Measurements from ENCODE around the gene MRAP.
"Not testable (repeated sequence)": the region's sequence is repeated elsewhere in the genome, so short reads cannot be mapped to it uniquely, and the experiment has no call there.

MRAP gene

DNA sequence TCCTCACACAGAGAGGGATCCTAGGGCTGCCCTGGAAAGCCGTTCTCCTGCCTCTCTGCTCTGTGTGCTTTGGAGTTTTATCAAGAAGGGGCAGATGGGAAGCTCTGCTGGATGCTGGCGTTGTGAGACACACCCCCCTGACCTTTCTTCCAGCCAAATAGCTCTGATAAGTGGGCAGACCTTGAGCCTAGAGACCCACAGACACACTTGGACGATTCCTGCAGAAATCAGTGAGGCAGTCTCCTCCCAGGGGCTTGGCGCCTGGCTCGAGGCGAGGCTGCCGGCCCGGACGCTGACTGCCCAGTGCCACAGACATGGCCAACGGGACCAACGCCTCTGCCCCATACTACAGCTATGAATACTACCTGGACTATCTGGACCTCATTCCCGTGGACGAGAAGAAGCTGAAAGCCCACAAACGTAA, at the start of gene MRAP:
Gene MRAP (plus strand): TSS at position 198 of the 424 bp plus-strand sequence. CDS start 117 bp downstream, at position 315.
- DNase-seq: no peak

DNA sequence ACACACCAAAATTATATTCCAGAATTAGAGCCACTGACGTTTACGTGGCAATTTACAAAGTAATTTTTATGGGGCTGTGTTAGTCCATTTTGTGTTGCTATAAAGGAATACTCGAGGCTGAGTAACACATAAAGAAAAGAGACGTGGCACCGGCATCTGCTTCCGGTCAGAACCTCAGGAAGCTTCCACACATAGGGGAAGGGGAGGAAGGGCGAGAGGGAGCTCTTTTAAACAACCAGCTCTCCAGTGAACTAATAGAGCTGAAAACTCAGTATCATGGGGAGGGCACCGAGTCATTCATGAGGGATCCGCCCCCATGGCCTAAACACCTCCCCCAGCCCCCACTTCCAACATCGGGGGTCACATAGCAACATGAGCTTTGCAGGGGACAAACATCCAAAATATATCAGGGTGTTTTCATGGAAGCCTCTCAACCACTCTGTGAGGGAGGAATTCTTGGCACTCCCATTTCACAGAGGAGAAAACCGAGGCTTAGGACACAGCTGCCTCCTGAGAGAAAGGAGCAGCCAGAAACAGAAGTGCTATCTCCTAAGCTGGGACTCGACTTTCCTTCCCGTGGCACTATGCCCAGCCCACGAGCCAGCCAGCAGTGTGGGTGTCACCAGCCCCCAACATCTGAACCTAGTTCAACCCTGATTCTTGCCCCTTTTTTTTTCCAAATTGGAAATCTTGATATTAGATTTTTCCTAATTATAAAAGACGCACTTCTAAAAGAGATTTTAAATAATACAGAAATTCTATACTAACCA, 49.0 kb upstream of the MRAP start:
- DNase-seq: no peak

DNA sequence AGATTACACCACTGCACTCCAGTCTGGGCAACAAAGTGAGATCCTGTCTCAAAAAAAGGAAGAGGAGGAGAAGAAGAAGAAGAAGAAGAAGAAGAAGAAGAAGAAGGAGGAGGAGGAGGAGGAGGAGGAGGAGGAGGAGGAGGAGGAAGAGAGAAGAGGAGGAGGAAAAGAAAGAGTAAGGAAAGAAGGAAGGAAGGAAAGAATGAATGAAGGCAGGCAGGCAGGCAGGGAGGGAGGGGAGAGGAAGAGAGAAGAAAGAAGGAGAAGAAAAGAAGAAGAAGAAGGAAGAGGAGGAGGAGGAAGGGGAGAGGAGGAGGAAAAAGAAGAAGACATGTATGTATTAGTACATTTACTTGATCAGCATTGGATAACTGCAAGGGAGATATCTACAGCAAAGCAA, 46.5 kb upstream of the MRAP start:
- no peak for DNase-seq

DNA sequence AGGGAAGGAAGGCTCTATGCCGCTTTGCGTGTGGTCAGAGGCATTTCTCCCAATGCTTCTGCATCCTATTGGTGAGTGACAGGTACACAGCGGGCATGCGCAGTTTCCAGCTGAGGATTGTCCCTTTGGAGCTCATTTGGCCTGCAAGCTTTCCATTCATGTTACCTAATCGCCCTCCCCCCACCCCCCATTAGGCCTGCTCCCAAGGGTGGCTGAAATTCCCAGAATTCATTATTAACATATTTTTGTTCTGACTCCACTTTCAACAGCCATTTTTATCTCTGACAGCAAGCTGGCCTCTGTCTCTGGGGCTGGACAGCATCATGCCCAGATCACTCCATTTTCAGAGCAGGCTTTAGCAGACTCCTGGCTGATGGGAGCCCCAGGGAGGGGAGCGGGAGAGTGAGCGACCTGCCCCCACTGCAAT, 45.4 kb upstream of the MRAP start:
- no peak for DNase-seq

DNA sequence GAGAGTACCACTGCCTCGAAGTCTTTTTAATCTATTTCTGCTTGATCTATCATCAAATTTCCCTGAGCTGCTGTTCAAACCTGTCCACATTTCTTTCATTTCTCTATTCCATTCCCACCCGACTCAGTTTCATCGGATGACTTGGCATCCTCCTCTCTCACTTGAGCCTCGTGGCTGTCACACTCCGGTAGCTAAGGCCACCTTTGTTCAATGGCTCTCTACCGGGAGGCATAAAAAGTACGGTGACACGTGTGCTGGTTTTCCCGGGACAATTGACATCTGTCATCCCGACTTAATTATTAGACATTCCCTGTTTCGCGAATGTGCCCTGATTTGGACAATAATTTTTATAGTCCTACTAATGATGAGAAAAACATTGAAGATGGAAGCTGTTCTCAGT, 42.4 kb upstream of the MRAP start:
- no peak for DNase-seq

DNA sequence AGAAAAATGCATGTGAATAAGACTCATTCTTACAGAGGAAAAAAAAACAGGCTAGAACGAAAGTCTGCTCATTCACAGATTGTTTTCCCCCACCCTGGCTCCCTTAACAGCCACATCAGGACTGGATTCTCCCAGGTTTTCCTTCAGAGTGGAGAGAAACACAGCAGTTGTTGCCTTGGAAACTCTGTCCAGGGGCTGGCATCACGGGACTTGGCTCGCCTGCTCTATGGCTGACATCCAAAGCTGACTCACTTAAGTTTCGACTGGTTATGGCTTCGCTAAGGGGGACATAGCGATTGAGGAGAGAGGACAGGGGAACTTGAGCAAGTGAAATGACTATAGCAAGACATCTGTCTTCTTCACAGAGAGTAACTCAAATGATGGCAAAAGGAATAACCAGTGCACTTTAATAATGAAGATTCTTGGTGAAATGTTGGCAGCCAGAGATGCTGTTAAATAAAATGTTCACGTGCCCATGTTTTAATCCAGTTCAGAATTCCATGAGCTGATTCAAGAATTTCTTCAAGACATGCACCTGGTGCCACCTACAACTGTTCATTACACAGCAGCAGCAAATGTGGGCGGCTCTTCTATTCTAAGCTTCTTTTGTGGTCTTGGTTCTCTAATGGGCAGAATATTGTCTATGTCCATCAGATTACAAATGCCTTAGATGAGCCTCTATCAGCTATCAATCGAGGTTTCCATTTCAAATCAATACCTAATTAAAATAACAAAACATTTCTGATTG, 41.6 kb upstream of the MRAP start:
- no peak for DNase-seq

DNA sequence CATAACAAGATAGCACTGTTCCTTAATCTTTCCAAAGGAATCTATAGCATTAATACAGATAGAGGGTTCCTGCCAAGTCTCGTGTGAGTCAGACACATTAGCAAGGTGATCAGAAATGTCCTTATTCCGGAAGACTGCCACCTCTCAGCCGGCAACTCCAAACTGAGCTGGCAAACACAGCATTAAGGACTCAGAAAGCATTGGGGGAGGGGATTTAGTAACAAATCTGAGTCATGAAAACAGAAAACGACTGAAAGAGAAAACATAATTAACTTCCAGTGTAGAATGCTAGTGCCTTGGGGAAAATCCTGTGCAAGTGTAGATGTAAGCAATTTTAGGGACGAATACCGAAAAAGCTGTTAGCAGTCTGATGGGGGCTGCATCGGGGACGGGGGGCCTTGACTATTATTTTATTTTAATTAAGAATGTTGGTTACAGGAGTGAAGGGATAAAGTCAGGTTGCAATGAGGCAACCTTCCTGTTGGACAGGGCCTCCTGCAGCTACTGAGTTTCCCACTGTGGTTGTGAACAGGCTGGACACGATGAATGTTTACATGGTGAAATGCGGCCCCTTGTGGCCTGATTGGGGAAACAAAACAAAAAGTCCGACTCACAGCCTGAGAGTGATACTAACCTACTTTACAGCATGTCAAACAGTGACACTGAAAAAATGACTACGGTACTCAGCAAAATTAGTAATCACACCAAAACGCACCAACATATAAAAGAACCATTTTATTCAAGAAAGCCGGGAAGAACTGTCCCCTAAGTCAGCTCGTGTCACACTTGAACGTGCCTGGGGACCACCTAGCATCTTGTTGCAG, 40.5 kb upstream of the MRAP start:
- peak; percentile 6 for DNase-seq

DNA sequence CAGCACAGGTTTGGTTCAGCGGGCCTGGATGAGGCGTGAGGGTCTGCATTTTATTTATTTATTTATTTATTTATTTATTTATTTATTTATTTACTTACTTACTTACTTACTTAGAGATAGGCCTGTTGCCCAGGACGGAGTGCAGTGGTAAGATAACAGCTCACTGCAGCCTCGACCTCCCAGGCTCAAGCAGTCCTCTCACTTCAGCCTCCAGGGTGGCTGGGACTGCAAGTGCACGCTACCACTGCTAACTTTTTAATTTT, 39.9 kb upstream of the MRAP start:
- DNase-seq: not testable (repeated sequence)

DNA sequence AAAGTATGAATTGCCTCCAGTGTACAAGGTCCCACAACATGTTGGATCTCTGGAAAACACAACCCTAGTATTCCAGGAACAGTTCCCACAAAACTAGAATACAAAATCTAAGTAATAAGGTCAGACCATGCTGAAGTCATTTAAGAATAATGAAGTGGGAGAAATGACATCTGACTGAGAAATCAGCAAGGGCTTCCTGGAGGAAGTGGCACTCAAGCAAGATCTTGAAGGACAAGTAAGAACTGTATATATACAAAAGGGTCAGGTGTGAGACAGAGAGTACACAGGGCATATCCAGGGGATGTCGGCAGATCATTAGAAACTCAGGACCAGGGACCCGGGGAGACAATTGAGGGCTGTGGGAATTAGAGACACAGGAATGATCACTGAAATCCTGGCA, 38.5 kb upstream of the MRAP start:
- DNase-seq: no peak

DNA sequence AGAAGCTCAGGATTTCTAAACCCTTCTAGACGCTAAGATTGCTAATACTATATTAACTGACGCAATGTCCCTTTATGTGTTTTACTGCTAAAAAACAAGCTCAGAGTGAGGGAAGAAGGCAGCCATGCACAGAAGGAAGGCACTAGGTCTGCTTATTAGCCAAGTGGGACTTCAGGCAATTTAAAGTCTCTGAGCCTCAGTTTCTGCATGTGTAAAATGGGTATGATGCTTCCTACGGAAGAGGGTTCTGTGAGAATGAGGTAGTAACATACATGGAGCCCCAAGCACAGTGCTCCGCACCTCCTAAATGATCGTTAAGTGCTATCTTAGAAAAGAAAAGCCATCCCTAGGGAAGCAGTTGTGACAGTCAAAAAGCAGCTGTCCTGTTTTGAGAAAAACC, 36.7 kb upstream of the MRAP start:
- no peak for DNase-seq

DNA sequence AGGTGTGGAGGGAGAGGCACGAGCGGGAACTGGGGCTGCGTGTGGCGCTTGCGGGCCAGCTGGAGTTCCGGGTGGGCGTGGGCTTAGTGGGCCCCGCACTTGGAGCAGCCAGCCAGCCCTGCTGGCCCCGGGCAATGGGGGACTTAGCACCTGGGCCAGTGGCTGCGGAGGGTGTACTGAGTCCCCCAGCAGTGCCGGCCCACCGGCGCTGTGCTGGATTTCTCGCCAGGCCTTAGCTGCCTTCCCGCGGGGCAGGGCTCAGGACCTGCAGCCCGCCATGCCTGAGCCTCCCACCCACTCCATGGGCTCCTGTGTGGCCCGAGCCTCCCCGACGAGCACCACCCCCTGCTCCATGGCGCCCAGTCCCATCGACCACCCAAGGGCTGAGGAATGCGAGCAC, 33.3 kb upstream of the MRAP start:
- DNase-seq: not testable (repeated sequence)

DNA sequence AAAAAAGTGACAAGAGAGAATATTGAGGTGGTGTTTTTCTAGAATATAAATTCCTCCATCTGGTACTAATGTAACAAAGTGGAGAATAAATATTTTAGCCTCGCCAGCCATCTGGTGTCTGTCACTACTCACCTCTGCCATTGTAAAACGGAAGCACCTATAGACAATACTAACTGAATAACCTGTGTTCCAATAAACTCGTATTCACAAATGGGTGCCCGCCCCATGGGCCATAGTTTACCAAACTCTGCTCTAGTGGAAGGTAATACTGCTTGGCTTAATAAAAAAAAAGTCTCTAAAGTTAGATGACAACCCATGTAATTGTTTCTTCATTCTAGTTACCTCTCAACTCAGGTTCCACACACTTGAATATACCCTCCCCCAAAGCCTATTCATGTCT, 27.9 kb upstream of the MRAP start:
- no peak for DNase-seq

DNA sequence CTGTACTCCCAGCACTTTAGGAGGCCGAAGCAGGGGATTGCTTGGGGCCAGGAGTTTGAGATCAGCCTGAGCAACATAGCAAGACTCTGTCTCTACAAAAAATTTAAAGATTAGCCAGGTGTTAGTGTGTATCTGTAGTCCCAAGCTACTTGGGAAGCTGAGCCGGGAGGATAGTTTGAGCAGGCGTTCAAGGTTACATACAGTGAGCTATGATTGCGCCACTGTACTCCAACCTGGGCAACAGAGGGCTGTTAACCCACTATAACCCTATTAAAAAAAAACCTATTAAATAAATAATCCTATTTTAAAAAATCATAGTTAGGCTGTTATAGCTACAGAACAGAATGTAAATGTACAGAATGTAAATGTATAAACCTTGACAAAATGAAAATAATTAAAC, 22.0 kb upstream of the MRAP start:
- DNase-seq: no peak

DNA sequence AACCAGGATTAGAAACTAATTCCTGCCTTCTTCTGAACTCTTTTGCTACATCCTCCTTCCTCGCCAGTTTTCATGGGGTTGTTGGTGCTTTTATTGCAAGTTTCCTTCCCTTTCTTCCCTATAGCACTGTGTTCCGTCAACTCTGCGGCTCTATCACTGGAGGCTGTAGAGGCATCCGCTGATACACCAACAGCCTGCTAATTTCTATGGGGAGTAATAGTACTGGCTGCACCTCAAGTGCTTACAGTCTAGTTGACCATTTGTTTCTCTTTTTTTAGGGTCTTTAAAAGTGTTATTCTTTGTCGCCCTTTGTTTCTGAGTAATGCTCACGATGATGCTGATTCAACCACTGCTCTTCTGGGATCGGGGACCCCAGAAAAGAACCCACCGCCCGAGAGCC, 20.6 kb upstream of the MRAP start:
- no peak for DNase-seq

DNA sequence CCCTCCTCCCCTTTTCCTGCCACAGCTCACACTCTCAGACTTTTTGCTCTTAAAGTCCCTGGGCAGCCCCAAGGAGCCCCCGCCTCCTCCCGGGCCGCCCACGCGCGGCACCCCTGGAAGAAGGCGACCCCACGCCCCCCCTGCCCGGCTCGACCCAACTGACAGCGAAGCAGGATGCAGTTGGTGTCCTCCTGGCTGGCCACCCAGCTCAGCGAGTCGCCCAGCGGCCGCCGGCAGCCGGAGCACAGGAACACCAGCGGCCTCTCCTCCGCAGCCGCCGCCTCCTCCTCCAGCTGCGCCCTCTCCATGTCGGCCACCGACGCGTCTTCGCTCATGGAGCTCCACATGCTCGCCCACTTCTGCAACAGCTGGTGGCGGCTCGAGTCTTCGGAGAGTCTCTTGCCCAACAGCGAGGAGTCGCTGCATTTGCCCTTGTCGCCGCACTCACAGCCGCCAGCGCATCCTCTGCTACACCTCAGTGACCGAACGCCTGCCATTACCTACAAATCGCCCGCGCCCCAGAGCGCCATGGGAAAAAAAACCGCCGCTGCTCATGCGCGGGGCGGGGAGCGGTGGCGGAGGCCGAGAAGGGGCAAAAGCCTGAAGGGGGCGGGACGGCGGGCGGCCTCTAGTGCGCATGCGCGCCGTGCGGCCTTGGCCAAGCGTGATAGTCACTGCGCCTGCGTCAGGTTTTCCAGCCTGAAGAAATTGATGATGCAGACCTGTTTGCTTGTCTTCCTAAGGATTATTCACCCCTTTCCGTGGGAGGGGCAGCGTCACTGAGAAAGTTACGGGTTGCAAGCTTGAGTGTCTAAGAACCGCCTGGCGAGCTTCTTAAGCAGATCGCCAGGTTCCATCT, 19.9 kb upstream of the MRAP start, which contains the start of gene MIS18A:
Gene MIS18A (minus strand): TSS at position 532 of the 859 bp plus-strand sequence. CDS start 35 bp downstream, at position 497.
- DNase-seq: peak; percentile 98

DNA sequence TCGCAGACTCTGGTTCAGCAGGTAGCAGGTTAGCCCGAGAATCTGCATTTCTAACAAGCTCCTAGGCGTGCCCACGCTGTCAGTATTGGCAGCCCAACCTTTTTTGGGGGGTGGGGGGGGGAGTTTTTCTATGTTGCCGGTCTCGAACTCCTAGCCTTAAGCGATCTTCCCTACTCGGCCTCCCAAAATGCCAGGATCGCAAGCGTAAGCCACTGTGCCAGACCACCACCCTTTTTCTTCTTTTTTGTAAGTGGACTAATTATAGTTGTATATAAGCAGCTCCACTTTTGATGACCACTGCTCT, 19.3 kb upstream of the MRAP start:
- DNase-seq: no peak

DNA sequence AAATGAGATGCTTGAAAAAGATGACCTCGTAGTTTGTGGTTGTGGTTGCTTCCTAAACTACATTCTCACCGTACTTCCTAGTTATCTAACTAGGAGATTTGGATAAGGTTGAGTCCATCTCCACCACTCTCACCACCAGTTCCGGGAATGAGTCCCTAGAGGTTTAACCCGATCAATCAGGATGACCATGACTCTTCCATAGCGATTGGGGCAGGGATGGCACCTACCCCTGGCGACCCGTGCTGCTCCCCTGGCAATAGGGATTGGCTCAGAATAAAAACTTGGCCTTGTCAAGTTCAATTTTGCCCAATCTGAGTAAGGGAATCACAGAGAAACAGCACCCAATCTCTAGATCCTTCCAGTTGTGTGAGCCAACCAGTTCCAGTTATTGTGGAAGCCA, 17.1 kb upstream of the MRAP start:
- DNase-seq: no peak

DNA sequence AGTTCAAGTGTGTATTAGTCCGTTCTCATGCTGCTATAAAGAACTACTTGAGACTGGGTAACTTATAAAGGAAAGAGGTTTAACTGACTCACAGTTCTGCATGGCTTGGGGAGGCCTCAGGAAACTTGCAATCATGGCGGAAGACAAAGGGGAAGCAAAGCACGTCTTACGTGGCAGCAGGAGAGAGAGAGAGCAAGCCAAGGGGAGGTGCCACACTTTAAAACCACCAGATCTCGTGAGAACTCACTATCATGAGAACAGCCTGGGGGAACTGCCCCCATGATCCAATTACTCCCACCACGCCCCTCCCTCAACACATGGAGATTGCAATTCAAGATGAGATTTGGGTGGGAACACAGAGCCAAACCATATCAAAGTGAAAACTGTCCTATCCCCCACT, 15.7 kb upstream of the MRAP start:
- DNase-seq: no peak

DNA sequence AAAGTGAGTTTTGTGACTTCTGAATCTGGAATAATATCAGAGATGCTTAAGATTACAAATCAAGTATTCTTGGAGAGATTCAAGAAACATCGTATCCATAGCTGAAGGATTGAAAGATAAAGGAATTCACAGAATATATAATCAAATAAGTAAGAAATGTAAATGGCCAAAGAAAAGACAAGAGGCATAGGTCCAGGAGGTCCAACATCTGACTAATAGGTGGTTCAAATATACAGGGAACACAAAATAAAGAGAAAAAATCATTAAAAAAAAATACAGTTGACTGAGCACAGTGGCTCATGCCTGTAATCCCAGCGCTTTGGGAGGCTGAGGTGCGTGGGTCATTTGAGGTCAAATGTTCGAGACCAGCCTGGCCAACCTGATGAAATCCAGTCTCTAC, 13.2 kb upstream of the MRAP start:
- no peak for DNase-seq

DNA sequence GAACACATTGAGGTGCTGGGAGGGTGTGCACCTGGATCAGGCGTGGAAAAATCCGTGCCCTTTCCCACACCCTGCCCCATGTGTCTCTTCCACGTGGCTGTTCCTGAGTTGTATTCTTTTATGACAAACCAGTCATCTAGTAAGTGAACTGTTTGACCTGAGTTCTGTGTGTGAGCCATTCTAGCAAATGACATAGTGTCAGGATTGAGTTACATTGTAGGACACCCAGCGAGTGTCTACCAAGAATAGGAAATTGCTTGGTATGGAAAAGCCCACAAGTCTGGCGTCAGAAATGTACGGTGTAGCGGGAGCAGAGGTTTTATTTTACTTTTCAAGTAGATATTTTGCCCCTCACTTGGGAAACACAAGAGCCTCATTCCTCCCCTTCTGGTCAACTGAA, 1.2 kb upstream of the MRAP start:
- no peak for DNase-seq

DNA sequence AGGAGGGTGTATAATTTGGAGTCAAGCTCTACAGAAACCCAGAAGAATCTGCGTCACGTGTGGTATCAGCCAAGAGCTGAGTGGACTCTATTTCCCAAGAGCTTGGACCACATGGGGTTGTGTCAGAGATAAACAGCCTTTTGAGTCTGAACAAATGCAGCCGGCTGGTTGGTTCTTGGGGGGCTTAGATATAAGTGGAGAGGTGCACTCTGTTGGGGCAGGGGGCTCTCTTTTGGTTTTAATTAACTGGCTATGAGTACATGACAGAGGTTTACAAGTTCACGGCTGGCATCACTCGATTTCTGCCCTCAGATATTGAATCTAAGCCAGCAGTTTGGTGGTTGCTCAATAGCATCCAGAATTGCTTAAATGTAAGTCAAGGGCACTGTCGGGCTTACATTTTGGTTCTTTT, 501 bp upstream of the MRAP start:
- DNase-seq: no peak

DNA sequence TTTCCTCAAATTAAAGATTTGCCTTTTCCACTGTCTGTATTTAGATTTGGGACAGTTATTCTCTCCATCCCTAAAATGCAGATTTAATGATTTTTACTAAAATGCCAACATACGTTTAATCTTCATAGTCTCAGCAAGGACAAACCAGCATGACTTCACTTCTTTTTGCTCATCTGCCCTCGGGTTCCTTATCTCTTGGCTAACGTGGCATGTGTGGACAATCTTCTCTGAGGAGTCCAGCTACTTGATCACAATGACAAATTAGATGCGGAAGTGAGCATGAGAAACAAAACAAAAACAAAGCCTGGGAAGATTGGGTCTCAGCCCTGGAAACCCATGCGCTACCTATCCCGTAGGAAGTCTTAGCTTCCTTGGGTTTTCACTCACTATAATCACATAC, 1.0 kb downstream of the MRAP start:
- DNase-seq: no peak

DNA sequence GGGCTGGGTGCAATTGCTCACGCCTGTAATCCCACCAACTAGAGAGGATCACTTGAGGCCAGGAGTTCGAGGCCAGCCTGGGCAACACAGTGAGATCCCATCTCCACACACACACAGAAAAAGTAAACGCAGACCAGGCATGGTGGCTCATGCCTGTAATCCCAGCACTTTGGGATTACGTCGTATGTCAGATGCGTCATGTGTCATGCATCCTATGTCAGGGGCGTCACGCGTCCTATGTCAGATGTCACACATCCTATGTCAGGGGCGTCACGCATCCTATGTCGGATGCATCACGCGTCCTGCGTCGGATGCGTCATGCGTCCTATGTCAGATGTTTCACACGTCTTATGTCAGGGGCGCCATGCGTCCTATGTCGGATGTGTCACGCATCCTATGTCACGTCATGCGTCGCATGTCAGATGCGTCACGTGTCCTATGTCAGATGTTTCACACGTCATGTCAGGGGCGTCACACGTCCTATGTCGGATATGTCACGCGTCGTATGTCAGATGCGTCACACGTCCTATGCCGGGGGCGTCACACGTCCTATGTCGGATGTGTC, 1.5 kb downstream of the MRAP start:
- no peak for DNase-seq

All from stimulated activated naive CD4-positive, alpha-beta T cell treated with Interleukin-2 at 50 U/mL for 16 hours (primary cell).